Fibroblast of mammary gland (primary cell): ENCODE data around the gene XNDC1N.
"Not testable (repeated sequence)": the region's sequence is repeated elsewhere in the genome, so short reads cannot be mapped to it uniquely, and the experiment has no call there.

Source experiments
- DNase-seq: peaks from one replicate; pipeline ENCODE4 v3.0.0-alpha.2; 2010; ENCODE audit warnings: low read depth
- H3K4me3 ChIP-seq: 2 replicates; pipeline ENCODE4 v1.5.1; 2011; ENCODE audit warnings: low read depth, mild to moderate bottlenecking, low read length, moderate library complexity; ENCODE audit not compliant: control insufficient read depth
- TF ChIP-seq, protein P1 (sequence below): conservative IDR thresholded peaks from 2 replicates; pipeline ENCODE4 v1.5.1; 2011; ENCODE audit warnings: low read depth, low read length, inconsistent platforms; ENCODE audit not compliant: control insufficient read depth, insufficient read depth

XNDC1N gene

DNA sequence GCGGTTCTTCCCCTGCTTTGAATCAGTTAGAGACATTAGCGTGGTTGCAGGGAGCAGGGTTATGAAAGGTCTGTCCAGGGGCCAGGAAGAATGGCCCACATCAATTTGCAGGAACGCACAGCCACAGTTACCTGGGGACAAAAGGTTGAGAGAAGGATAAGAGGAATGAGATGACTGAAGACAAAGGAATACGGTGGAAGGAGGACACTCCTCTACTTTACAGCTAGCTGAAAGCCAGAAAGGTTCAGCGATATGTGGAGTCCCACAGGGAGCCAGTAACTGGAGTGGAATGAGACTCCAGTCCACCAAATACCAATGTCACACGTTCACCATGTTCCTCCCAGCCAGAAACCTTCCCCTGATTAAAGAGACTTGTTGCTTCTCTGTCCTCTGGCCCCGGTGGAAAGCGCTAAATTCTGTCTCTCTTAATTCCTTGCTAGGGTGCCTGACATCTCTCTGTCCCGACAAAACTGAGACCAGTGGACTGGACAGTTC is 10.7 kb downstream of the XNDC1N start:
- no peak for DNase-seq
- TF ChIP-seq, protein P1, sequence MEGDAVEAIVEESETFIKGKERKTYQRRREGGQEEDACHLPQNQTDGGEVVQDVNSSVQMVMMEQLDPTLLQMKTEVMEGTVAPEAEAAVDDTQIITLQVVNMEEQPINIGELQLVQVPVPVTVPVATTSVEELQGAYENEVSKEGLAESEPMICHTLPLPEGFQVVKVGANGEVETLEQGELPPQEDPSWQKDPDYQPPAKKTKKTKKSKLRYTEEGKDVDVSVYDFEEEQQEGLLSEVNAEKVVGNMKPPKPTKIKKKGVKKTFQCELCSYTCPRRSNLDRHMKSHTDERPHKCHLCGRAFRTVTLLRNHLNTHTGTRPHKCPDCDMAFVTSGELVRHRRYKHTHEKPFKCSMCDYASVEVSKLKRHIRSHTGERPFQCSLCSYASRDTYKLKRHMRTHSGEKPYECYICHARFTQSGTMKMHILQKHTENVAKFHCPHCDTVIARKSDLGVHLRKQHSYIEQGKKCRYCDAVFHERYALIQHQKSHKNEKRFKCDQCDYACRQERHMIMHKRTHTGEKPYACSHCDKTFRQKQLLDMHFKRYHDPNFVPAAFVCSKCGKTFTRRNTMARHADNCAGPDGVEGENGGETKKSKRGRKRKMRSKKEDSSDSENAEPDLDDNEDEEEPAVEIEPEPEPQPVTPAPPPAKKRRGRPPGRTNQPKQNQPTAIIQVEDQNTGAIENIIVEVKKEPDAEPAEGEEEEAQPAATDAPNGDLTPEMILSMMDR: no peak
- H3K4me3 ChIP-seq: no peak overlapping the region

DNA sequence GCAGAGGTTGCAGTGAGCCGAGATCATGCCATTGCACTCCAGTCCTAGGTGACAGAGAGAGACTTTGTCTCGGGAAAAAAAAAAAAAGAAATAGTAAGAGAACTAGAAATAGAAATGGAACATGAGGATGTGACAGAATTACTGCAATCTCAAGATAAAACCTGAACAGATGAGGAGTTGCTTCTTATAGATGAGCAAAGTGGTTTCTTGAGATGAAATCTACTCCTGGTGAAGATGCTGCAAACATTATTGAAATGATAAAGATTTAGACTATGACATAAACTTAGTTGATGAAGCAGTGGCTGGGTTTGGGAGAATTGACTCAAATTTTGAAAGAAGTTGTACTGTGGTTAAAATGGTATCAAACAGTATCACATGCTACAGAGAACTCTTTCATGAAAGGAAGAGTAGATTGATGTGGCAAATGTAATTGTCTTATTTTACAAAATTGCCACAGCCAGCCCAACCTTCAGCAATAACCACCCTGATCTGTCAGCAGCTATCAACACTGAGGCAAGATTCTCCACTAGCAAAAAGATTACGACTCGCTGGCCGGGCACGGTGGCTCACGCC is 13.7 kb downstream of the XNDC1N start:
- DNase-seq: no peak
- TF ChIP-seq, protein P1: no peak
- H3K4me3 ChIP-seq: no peak overlapping the region

DNA sequence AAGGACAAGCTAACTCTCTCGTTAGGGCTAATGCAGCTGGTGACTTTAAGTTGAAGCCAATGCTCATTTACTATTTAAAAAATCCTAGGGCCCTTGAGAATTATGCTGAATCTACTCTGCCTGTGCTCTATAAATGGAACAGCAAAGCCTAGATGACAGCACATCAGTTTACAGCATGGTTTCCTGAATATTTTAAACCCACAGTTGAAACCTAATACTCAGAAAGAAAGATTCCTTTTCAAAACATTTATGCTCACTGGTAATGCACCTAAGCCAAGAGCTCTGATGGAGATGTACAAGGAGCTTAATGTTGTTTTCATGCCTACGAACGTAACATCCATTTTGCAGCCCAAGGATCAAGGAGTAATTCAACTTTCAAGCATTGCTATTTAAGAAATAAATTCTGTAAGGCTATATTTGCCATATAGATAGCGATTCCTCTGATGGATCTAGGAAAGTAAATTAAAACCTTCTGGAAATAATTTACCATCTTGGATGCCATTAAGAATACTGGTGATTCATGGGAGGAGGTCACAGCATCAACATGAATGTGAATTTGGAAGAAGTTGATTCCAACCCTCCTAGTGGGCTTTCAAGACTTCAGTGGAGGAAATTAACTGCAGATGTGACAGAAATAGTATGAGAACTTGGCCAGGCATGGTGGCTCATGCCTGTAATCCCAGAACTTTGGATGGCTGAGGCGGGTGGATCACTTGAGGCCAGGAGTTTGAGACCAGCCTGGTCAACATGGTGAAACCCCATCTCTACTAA is 14.5 kb downstream of the XNDC1N start:
- DNase-seq: peak; percentile 88
- TF ChIP-seq, protein P1: no peak

DNA sequence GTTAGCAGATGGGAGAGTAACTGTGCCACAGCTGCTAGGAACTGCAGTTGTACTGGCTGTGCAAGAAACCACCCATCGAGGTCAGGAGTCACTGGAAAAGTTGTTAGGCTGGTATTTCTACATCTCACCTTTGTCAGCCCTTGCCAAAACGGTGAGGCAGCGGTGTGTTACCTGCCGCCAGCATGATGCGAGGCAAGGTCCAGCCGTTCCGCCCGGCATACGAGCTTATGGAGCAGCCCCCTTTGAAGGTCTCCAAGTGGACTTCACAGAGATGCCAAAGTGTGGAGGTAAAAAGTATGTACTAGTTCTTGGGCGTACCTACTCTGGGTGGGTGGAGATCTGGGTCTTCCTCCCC is 16.4 kb downstream of the XNDC1N start:
- not testable (repeated sequence) for H3K4me3 ChIP-seq, DNase-seq

More for the DNA sequence above, 14.5 kb downstream of the XNDC1N start:
- no peak overlapping the region for H3K4me3 ChIP-seq

DNA sequence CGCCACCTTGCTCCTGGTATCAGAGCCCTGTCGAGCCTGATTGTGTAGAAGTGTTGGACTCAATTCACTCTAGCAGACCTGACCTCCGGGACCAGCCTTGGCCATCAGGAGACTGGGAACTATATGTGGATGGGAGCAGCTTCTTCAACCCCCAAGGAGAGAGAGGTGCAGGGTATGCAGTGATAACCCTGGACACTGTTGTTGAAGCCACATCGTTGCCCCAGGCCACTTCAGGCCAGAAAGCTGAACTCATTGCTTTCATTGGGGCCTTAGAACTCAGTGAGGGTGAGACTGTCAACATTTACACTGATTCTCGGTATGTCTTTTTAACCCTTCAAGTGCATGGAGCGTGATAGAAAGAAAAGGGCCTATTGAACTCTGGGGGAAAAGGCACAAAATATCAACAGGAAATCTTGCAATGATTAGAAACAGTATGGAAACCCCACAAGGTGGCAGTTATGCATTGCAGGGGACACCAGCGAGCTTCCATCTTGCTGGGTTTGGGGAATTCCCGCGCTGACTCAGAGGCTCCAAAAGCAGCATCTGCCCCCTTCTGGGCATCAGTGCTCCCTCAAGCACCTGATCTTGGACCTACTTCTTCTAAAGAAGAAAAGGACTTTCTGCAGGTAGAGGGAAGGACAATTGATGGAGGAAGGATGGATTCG is 16.9 kb downstream of the XNDC1N start:
- DNase-seq, H3K4me3 ChIP-seq: not testable (repeated sequence)

DNA sequence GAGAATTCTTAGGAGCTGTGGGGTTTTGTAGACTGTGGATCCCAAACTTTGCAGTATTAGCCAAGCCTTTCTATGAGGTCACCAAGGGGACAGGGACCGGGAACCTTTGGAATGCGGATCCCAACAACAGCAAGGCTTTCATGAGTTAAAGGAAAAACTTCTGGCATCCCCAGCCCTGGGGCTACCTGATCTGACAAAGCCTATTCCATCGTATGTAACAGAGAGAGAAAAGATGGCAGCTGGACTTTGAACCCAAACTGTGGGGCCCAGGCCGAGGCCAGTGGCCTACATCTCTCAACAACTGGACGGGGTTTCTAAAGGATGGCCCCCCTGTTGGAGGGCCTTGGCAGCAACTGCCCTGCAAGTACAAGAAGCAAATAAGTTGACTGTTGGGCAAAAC is 17.6 kb downstream of the XNDC1N start:
- DNase-seq, H3K4me3 ChIP-seq: not testable (repeated sequence)

DNA sequence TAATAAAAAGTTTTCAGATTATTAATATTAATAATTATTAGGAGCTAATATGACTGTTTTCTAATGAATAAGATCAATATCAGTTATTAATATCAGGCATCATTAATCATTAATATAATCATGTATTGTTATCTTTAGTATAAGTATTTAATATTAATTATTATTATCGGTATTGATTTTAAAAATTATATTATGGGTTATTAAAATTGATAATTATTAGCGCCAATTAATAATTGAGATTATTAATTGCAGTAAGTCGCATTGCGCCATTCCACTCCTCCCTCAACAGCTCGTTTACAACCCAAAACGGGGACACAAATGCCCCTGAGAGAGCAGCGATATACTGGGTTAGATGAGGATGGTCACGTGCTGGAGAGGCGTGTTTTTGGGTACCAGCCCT is 20.2 kb downstream of the XNDC1N start:
- H3K4me3 ChIP-seq: no peak overlapping the region
- TF ChIP-seq, protein P1: no peak
- no peak for DNase-seq

DNA sequence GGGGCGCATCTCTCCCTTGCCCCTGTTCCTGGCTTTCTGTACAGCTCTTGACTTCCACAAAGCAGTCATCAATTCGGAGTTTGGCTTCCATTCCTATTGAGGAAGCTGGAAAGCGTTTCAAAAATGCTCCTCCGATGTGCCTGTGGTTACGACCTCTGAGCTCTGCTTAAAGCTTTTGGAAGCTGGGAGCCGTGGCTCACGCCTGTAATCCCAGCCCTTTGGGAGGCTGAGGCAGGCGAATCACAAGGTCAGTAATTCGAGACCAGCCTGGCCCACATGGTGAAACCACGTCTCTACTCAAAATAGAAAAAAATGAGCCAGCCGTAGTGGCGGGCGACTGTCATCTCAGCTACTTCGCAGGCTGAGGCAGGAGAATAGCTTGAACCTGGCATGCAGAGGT is 27.3 kb downstream of the XNDC1N start:
- DNase-seq: peak; percentile 85
- H3K4me3 ChIP-seq: not testable (repeated sequence)
